IMR-90 (cell line): ENCODE data around the gene AHNAK2. TPM values are rescaled to one million over a fixed set of nuclear protein-coding genes. Genes with fewer than 3 reads are reported as not detected.

ENCODE experiments used
- ATAC-seq: fragments of 200-7000 bp; cut with Tn5 transposase; 2 replicates; pipeline ENCODE4 v1.9.1; 2020; ENCODE audit warnings: low read depth, mild to moderate bottlenecking, moderate library complexity
- BruUV-seq: library from RNA; stranded (reverse); fragments of 400-500 nt; replicated peaks from 2 replicates; lab custom pipeline; 2021; lab: Mats Ljungman, UMichigan
- CTCF ChIA-PET: fragments of 300-600 bp; formaldehyde crosslinking; extraction: SDS; loops from one replicate; lab custom pipeline; 2021; ENCODE audit warnings: antibody characterized with exemption; lab: Yijun Ruan, JAX
- POLR2A ChIA-PET: fragments of 300-600 bp; sonication (Branson Sonifier 250); formaldehyde crosslinking; loops from one replicate; lab custom pipeline; 2022; ENCODE audit warnings: antibody characterized with exemption; ENCODE audit not compliant: unreplicated experiment; lab: Charles Lee
- DNase-seq: peaks from one replicate; pipeline ENCODE4 v3.0.0; 2013
- H2AFZ ChIP-seq: replicated peaks from 2 replicates; pipeline ENCODE3; 2013; ENCODE audit warnings: low read length, mild to moderate bottlenecking; ENCODE audit not compliant: poor library complexity
- H2AK5ac ChIP-seq: 2 replicates; pipeline ENCODE4 v1.6.1; 2013; ENCODE audit warnings: low read depth, low read length, inconsistent platforms
- H2AK9ac ChIP-seq: replicated peaks from 2 replicates; pipeline ENCODE3; 2013; ENCODE audit warnings: mild to moderate bottlenecking, low read depth, low read length, moderate library complexity; ENCODE audit not compliant: poor library complexity
- H2BK120ac ChIP-seq: 2 replicates; pipeline ENCODE4 v1.6.1; 2013; ENCODE audit warnings: low read depth, low read length, inconsistent platforms
- H2BK15ac ChIP-seq: 3 replicates; pipeline ENCODE4 v1.6.1; 2013; ENCODE audit warnings: low read depth, low read length, inconsistent platforms
- H2BK20ac ChIP-seq: 2 replicates; pipeline ENCODE4 v1.6.1; 2013; ENCODE audit warnings: low read depth, mild to moderate bottlenecking, inconsistent platforms, low read length, moderate library complexity
- H2BK5ac ChIP-seq: 2 replicates; pipeline ENCODE4 v1.6.1; 2013; ENCODE audit warnings: mild to moderate bottlenecking, low read depth, low read length, inconsistent platforms; ENCODE audit not compliant: poor library complexity, severe bottlenecking
- H3K14ac ChIP-seq: replicated peaks from 2 replicates; pipeline ENCODE4 v1.6.1; 2013; ENCODE audit warnings: low read depth, low read length, inconsistent platforms
- H3K18ac ChIP-seq: 2 replicates; pipeline ENCODE4 v1.6.1; 2013; ENCODE audit warnings: low read depth, low read length, control low read depth
- H3K23ac ChIP-seq: 2 replicates; pipeline ENCODE4 v1.6.1; 2013; ENCODE audit warnings: low read depth, low read length, inconsistent platforms
- H3K27ac ChIP-seq: 2 replicates; pipeline ENCODE4 v1.5.1; 2013; ENCODE audit warnings: mild to moderate bottlenecking, control low read depth, low read length; ENCODE audit not compliant: insufficient read depth
- H3K27me3 ChIP-seq: 2 replicates; pipeline ENCODE4 v1.6.1; 2013; ENCODE audit warnings: low read length; ENCODE audit not compliant: control insufficient read depth, insufficient read depth
- H3K36me3 ChIP-seq: 2 replicates; pipeline ENCODE4 v1.6.1; 2013; ENCODE audit warnings: low read length, mixed read lengths; ENCODE audit not compliant: control insufficient read depth, insufficient read depth
- H3K4ac ChIP-seq: 2 replicates; pipeline ENCODE4 v1.6.1; 2013; ENCODE audit warnings: low read depth, low read length, inconsistent platforms
- H3K4me1 ChIP-seq: 2 replicates; pipeline ENCODE4 v1.6.1; 2013; ENCODE audit warnings: low read length, mixed read lengths; ENCODE audit not compliant: control insufficient read depth, insufficient read depth
- H3K4me2 ChIP-seq: 2 replicates; pipeline ENCODE4 v1.6.1; 2013; ENCODE audit warnings: low read depth, mild to moderate bottlenecking, control low read depth, low read length, moderate library complexity
- H3K4me3 ChIP-seq: 2 replicates; pipeline ENCODE4 v1.5.1; 2013; ENCODE audit warnings: low read depth, mild to moderate bottlenecking, control low read depth, low read length, moderate library complexity; ENCODE audit not compliant: insufficient read depth
- H3K56ac ChIP-seq: 2 replicates; pipeline ENCODE4 v1.6.1; 2013; ENCODE audit warnings: low read length, inconsistent platforms; ENCODE audit not compliant: insufficient read depth; ENCODE audit errors: extremely low read depth
- H3K79me1 ChIP-seq, 2 experiments: 2 replicates each; pipeline ENCODE4 v1.6.1; 2013; ENCODE audit warnings: low read length in 2 of 2, inconsistent platforms in 1 of 2, low read depth in 1 of 2
- H3K9ac ChIP-seq: 2 replicates; pipeline ENCODE4 v1.6.1; 2013; ENCODE audit warnings: low read depth, low read length, control low read depth
- H3K9me1 ChIP-seq: 2 replicates; pipeline ENCODE4 v1.6.1; 2013; ENCODE audit warnings: low read length, inconsistent platforms; ENCODE audit not compliant: insufficient read depth
- H3K9me3 ChIP-seq: 2 replicates; pipeline ENCODE4 v1.6.1; 2013; ENCODE audit warnings: low read length; ENCODE audit not compliant: control insufficient read depth, insufficient read depth
- H4K20me1 ChIP-seq: 2 replicates; pipeline ENCODE4 v1.6.1; 2013; ENCODE audit warnings: low read length, inconsistent platforms; ENCODE audit not compliant: insufficient read depth
- H4K5ac ChIP-seq: 2 replicates; pipeline ENCODE4 v1.6.1; 2013; ENCODE audit warnings: mild to moderate bottlenecking, low read depth, low read length, control low read depth
- H4K8ac ChIP-seq, 2 experiments: 2 replicates each; pipeline ENCODE4 v1.6.1; 2013; ENCODE audit warnings: low read depth in 2 of 2, low read length in 2 of 2, control low read depth in 1 of 2, inconsistent platforms in 1 of 2
- H4K91ac ChIP-seq: 2 replicates; pipeline ENCODE4 v1.6.1; 2013; ENCODE audit warnings: low read depth, low read length, inconsistent platforms; ENCODE audit not compliant: insufficient read depth
- CEBPB ChIP-seq: IDR thresholded peaks from 2 replicates; pipeline ENCODE4 v1.6.1; 2012; ENCODE audit warnings: low read depth, low read length, improper control_type of control experiment
- CHD1 ChIP-seq: IDR thresholded peaks from 2 replicates; pipeline ENCODE4 v1.6.1; 2012; ENCODE audit warnings: low read depth, low read length, improper control_type of control experiment
- FOS ChIP-seq: fragments of 150-350 bp; IDR thresholded peaks from 2 replicates; pipeline ENCODE4 v1.6.1; 2016; ENCODE audit warnings: low read depth, low read length
- MAFK ChIP-seq: IDR thresholded peaks from 2 replicates; pipeline ENCODE4 v1.6.1; 2012; ENCODE audit warnings: low read depth, low read length, improper control_type of control experiment
- MAZ ChIP-seq: IDR thresholded peaks from 2 replicates; pipeline ENCODE4 v1.6.1; 2012; ENCODE audit warnings: low read depth, mild to moderate bottlenecking, low read length, improper control_type of control experiment, moderate library complexity, borderline replicate concordance
- MXI1 ChIP-seq: IDR thresholded peaks from 2 replicates; pipeline ENCODE4 v1.6.1; 2012; ENCODE audit warnings: low read depth, mild to moderate bottlenecking, low read length, moderate library complexity, borderline replicate concordance
- NFE2L2 ChIP-seq: fragments of 150-350 bp; IDR thresholded peaks from 2 replicates; pipeline ENCODE4 v1.6.1; 2016; ENCODE audit warnings: low read depth, mild to moderate bottlenecking, low read length
- POLR2A ChIP-seq: IDR thresholded peaks from 2 replicates; pipeline ENCODE4 v1.6.1; 2012; ENCODE audit warnings: mild to moderate bottlenecking, low read depth, low read length
- RAD21 ChIP-seq: IDR thresholded peaks from 2 replicates; pipeline ENCODE4 v1.6.1; 2012; ENCODE audit warnings: low read length, improper control_type of control experiment
- RFX5 ChIP-seq: IDR thresholded peaks from 2 replicates; pipeline ENCODE4 v1.8.0; 2012; ENCODE audit warnings: low read depth, mild to moderate bottlenecking, low read length, moderate library complexity
- SMC3 ChIP-seq: fragments of 150-350 bp; IDR thresholded peaks from 2 replicates; pipeline ENCODE4 v1.6.1; 2016; ENCODE audit warnings: low read depth, mild to moderate bottlenecking, antibody characterized with exemption, low read length, moderate library complexity
- WGBS, 2 experiments: methylation state at CpG; one replicate each; pipeline versions ENCODE4 v1.1.5 to v1.1.7; 2013; ENCODE audit warnings: missing lambda C conversion rate in 2 of 2; ENCODE audit not compliant: insufficient read length in 1 of 2; ENCODE audit errors: extremely low coverage in 2 of 2; 5-methylcytosine and 5-hydroxymethylcytosine counted together
- dilution Hi-C: fragments of 300-500 bp; cut with HindIII; formaldehyde crosslinking; loops from one replicate; pipeline ENCODE4 v1.14.3; 2018; ENCODE audit warnings: low sequenced_read_pairs; ENCODE audit not compliant: unreplicated experiment
- in situ Hi-C: fragments of 300-500 bp; cut with MboI; formaldehyde crosslinking; loops from 3 replicates; pipeline ENCODE4 v1.14.3; 2019; ENCODE audit warnings: low sequenced_read_pairs, inconsistent platforms, mixed read lengths
- intact Hi-C: fragments of 100-400 bp; cut with micrococcal nuclease; formaldehyde crosslinking; loops from 2 replicates; pipeline ENCODE4 v1.10.0; 2022
- polyA plus RNA-seq, 3 experiments: library from polyadenylated mRNA; depleted of rRNA; stranded (reverse); fragments of >200 nt; gene quantifications; 2 replicates each; pipeline ENCODE4 v1.2.3, GENCODE V29; 2012; ENCODE audit warnings: low replicate concordance in 1 of 3
- total RNA-seq: library from RNA; depleted of rRNA; stranded (reverse); fragments of >200 nt; gene quantifications from 2 replicates; pipeline ENCODE4 v1.2.3, GENCODE V29; 2012
- TF ChIP-seq, protein P1 (sequence below): conservative IDR thresholded peaks from 2 replicates; pipeline ENCODE4 v1.5.1; 2012; ENCODE audit warnings: mild to moderate bottlenecking, low read depth, low read length, improper control_type of control experiment
- TF ChIP-seq, protein P2 (sequence below): fragments of 150-350 bp; IDR thresholded peaks from 2 replicates; pipeline ENCODE4 v1.6.1; 2017; ENCODE audit warnings: mild to moderate bottlenecking, antibody characterized with exemption, low read length, low read depth

The AHNAK2 gene
- total and polyA plus RNA-seq, 2 of the 4 experiments (the other 2 are of a cell fraction) = 2.6 to 7.9 TPM

- Histone ChIP-seq H3K9me1 (no peaks in the 10 kb centered on the region), H2AFZ (no peak overlapping the region), H2AK9ac (no peak overlapping the region), H3K9me3 (no peaks in the 10 kb centered on the region), H3K79me1 (no peaks in the 10 kb centered on the region), H2AK5ac (no peak overlapping the region), H3K56ac (no peak overlapping the region), H3K14ac (no peak overlapping the region), H2BK5ac (no peak overlapping the region), H2BK120ac (no peak overlapping the region), H3K18ac (no peak overlapping the region), H3K4me2 (no peak overlapping the region), H3K23ac (no peak overlapping the region), H2BK15ac (no peak overlapping the region), H4K20me1 (no peaks in the 10 kb centered on the region), H3K4ac (no peak overlapping the region), H3K27me3 (no peaks in the 10 kb centered on the region; the same call in 1 of the 2 replicates), H4K5ac (no peak overlapping the region), H2BK20ac (no peak overlapping the region), H3K27ac (no peak overlapping the region), H3K36me3 (peaks cover 2% of the 10 kb centered on the region; the same call in 1 of the 2 replicates), H3K9ac (no peak overlapping the region), H3K4me3 (no peak overlapping the region), H4K8ac (no peak overlapping the region), H3K4me1 (no peaks in the 10 kb centered on the region), H4K91ac (no peak overlapping the region)
- TF ChIP-seq, protein P1, sequence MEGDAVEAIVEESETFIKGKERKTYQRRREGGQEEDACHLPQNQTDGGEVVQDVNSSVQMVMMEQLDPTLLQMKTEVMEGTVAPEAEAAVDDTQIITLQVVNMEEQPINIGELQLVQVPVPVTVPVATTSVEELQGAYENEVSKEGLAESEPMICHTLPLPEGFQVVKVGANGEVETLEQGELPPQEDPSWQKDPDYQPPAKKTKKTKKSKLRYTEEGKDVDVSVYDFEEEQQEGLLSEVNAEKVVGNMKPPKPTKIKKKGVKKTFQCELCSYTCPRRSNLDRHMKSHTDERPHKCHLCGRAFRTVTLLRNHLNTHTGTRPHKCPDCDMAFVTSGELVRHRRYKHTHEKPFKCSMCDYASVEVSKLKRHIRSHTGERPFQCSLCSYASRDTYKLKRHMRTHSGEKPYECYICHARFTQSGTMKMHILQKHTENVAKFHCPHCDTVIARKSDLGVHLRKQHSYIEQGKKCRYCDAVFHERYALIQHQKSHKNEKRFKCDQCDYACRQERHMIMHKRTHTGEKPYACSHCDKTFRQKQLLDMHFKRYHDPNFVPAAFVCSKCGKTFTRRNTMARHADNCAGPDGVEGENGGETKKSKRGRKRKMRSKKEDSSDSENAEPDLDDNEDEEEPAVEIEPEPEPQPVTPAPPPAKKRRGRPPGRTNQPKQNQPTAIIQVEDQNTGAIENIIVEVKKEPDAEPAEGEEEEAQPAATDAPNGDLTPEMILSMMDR = no peak
- TF ChIP-seq RAD21 = no peak
- no peak for TF ChIP-seq MAFK
- TF ChIP-seq NFE2L2 = no peak
- TF ChIP-seq CEBPB = no peak
- no peak for TF ChIP-seq CHD1
- TF ChIP-seq FOS = no peak
- TF ChIP-seq MXI1 = no peak
- TF ChIP-seq, protein P2, sequence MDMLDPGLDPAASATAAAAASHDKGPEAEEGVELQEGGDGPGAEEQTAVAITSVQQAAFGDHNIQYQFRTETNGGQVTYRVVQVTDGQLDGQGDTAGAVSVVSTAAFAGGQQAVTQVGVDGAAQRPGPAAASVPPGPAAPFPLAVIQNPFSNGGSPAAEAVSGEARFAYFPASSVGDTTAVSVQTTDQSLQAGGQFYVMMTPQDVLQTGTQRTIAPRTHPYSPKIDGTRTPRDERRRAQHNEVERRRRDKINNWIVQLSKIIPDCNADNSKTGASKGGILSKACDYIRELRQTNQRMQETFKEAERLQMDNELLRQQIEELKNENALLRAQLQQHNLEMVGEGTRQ = no peak
- no peak for TF ChIP-seq MAZ
- no peak for TF ChIP-seq POLR2A
- no peak for TF ChIP-seq SMC3
- no peak for TF ChIP-seq RFX5
- dilution Hi-C loops (no loop called here), intact Hi-C loops (no loop called here), in situ Hi-C loops (no loop called here)
- CTCF ChIA-PET = no interaction called here
- BruUV-seq = no TSS peak
- WGBS, 2 experiments = 78% methylated on average over 4 of the region's 13 CpGs; no CpG with 5 or more reads in 1 of the 2 experiments
- ATAC-seq = no peak
- POLR2A ChIA-PET = no interaction called here
- no peak for DNase-seq
These were observed 23.3 kb downstream of the AHNAK2 start for GRCh38 chr14:104954746-104955395.
